Midbrain (tissue), 1 donor: ENCODE results near the gene RORC.
"Not testable (repeated sequence)": the region's sequence is repeated elsewhere in the genome, so short reads cannot be mapped to it uniquely, and the experiment has no call there.

Experiments
- DNase-seq: peaks from one replicate; lab custom pipeline; 2025; lab: John Stamatoyannopoulos, UW

The RORC gene

GRCh38 chr1:151774256-151774922 lies 57.2 kb downstream of the RORC start:
- no peak for DNase-seq

GRCh38 chr1:151773702-151774101 lies 57.9 kb downstream of the RORC start:
- DNase-seq, result no peak

- not testable (repeated sequence) for DNase-seq
Measured at GRCh38 chr1:151769270-151769669, 62.3 kb downstream of the RORC start.

GRCh38 chr1:151768351-151769066 lies 63.1 kb downstream of the RORC start:
- DNase-seq, result not testable (repeated sequence)

GRCh38 chr1:151763990-151764389 lies 67.6 kb downstream of the RORC start:
- DNase-seq, result no peak

- peak; percentile 79 for DNase-seq
Measured at GRCh38 chr1:151762941-151763921, 68.4 kb downstream of the RORC start, which contains the start of gene MRPL9. MRPL9 (minus strand) TSS chr1:151763496; CDS start chr1:151763479, 17 bp downstream.

GRCh38 chr1:151760597-151761385 lies 70.8 kb downstream of the RORC start:
- DNase-seq, result no peak

GRCh38 chr1:151759241-151759640 lies 72.4 kb downstream of the RORC start:
- no peak for DNase-seq

- no peak for DNase-seq
Measured at GRCh38 chr1:151756291-151756690, 75.3 kb downstream of the RORC start.
